ENCODE measurements around the gene OR52N4. TPM values are rescaled to one million over a fixed set of nuclear protein-coding genes. Genes with fewer than 3 reads are reported as not detected.

Gene OR52N4
- total and polyA plus RNA-seq, 2 of the 8 experiments (the other 6 are each of a cell fraction or from before 2014, with no cell fraction given), result 3.7 TPM; not detected in 1

GRCh38 chr11:5722622-5723021 is 31.4 kb upstream of the OR52N4 start (continued):
- no peak for TF ChIP-seq CHD7 (IDR thresholded peaks at IDR 0.05; ENCODE audit: insufficient replicate concordance, low read length)
- TF ChIP-seq NANOG (IDR thresholded peaks at IDR 0.05; ENCODE audit: insufficient read depth, low read depth, low read length, poor library complexity, severe bottlenecking), result no peak
- TF ChIP-seq SUZ12 (IDR thresholded peaks at IDR 0.05; ENCODE audit: low read length), result no peak
- TF ChIP-seq GTF2F1 (IDR thresholded peaks at IDR 0.05; ENCODE audit: borderline replicate concordance, low read depth, low read length), result no peak
- no peak for TF ChIP-seq MAX (IDR thresholded peaks at IDR 0.05)
- TF ChIP-seq EGR1 (IDR thresholded peaks at IDR 0.05; ENCODE audit: borderline replicate concordance, low read depth, low read length), result no peak
- TF ChIP-seq SIN3A (conservative IDR thresholded peaks at IDR 0.05 in 1 of 2, IDR thresholded peaks at IDR 0.05 in 1 of 2; ENCODE audit: low read depth in 1 of 2, low read length in 2 of 2), result no peak
- no peak for TF ChIP-seq SIX5 (IDR thresholded peaks at IDR 0.05; ENCODE audit: low read depth, low read length)
- no peak for TF ChIP-seq FOSL1 (IDR thresholded peaks at IDR 0.05; ENCODE audit: insufficient read depth, low read depth, low read length)
- no peak for TF ChIP-seq POU5F1 (IDR thresholded peaks at IDR 0.05; ENCODE audit: low read depth, low read length)
- TF ChIP-seq SAP30 (IDR thresholded peaks at IDR 0.05; ENCODE audit: insufficient read depth, insufficient replicate concordance, low read length), result no peak

All from H1 (cell line).